GM18517 (cell line): Measurements from ENCODE around the gene PRAMEF12.
"Not testable (repeated sequence)": the region's sequence is repeated elsewhere in the genome, so short reads cannot be mapped to it uniquely, and the experiment has no call there.

ENCODE experiments used
- ATAC-seq: cut with Tn5 transposase; IDR thresholded peaks from one replicate; pipeline ENCODE4 v1.9.1; 2021; ENCODE audit warnings: mild to moderate bottlenecking, moderate library complexity; ENCODE audit not compliant: unreplicated experiment

The PRAMEF12 gene

GRCh38 chr1:12770620-12771019 lies 2.9 kb upstream of the PRAMEF12 start:
- no peak for ATAC-seq

- no peak for ATAC-seq
Observed at GRCh38 chr1:12771186-12771585, 2.4 kb upstream of the PRAMEF12 start.

- ATAC-seq: no peak
Observed at GRCh38 chr1:12772520-12772919, 1.0 kb upstream of the PRAMEF12 start.

- no peak for ATAC-seq
Observed at GRCh38 chr1:12774801-12775345, 1.3 kb downstream of the PRAMEF12 start.

- ATAC-seq: no peak
Observed at GRCh38 chr1:12775443-12775842, 1.9 kb downstream of the PRAMEF12 start.

GRCh38 chr1:12776801-12777557 lies 3.4 kb downstream of the PRAMEF12 start:
- no peak for ATAC-seq

- ATAC-seq: no peak
Observed at GRCh38 chr1:12778061-12778460, 4.5 kb downstream of the PRAMEF12 start.

GRCh38 chr1:12778907-12779306 lies 5.4 kb downstream of the PRAMEF12 start:
- ATAC-seq: no peak

DNA sequence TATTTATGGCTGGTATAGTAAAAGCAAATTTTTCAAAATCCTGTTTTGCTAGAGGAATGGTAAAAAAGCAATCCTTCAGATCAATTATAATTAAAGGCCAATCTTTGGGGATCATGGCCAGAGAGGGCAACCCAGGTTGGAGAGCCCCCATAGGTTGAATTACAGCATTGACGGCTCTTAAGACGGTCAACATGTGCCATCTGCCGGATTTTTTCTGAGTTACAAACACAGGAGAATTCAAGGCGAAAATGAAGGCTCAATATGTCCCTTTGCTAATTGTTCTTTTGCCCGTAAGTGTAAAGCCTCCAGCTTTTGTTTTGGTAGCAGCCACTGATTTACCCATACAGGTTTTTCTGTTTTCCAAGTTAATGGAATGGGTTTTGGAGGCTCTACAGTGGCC lies 8.0 kb downstream of the PRAMEF12 start:
- ATAC-seq: not testable (repeated sequence)

GRCh38 chr1:12783783-12784182 lies 10.2 kb downstream of the PRAMEF12 start:
- ATAC-seq: not testable (repeated sequence)

GRCh38 chr1:12784729-12785128 lies 11.2 kb downstream of the PRAMEF12 start:
- not testable (repeated sequence) for ATAC-seq

- ATAC-seq: not testable (repeated sequence)
Observed at GRCh38 chr1:12791097-12791496, 17.6 kb downstream of the PRAMEF12 start, which contains the start of gene PRAMEF1. Gene PRAMEF1, plus strand, starts transcription at chr1:12791397. Its CDS starts 1,831 bp downstream, at chr1:12793228.

- no peak for ATAC-seq
Observed at GRCh38 chr1:12798911-12799310, 25.4 kb downstream of the PRAMEF12 start.

GRCh38 chr1:12799730-12800129 lies 26.2 kb downstream of the PRAMEF12 start:
- ATAC-seq: no peak

- no peak for ATAC-seq
Observed at GRCh38 chr1:12809933-12810332, 36.4 kb downstream of the PRAMEF12 start.

GRCh38 chr1:12810691-12811408 lies 37.3 kb downstream of the PRAMEF12 start:
- no peak for ATAC-seq

DNA sequence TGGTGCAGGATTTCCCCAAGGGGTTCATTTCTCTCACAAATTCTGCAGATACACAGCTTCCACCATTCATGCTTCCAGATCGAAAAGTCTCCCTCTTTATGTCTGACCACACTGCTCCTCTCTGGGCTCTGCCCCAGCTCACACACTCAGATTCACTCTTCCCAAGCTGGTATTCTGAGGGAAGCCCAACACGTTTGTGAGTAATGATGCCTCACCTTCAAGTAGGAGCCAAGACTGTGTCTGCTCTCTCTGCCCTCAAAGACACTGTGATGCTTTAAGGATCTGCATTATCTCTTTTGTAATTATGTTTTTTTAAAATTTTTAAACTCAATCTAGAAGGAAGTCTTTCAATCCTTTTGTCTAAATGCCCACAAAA lies 37.9 kb downstream of the PRAMEF12 start:
- ATAC-seq: no peak

- ATAC-seq: not testable (repeated sequence)
Observed at GRCh38 chr1:12819061-12819460, 45.5 kb downstream of the PRAMEF12 start.
